ENCODE results near the gene MAOA. TPM values are rescaled to one million over a fixed set of nuclear protein-coding genes. Genes with fewer than 3 reads are reported as not detected.
"Not testable (repeated sequence)": the region's sequence is repeated elsewhere in the genome, so short reads cannot be mapped to it uniquely, and the experiment has no call there.

The MAOA gene
- total RNA-seq, 2 donors from 2014 or later: 0.66 to 3.8 TPM

GRCh38 chrX:43693602-43694406 is 37.7 kb downstream of the MAOA start:
- DNase-seq (ENCODE audit: low spot score in 2 of 2) (no peak), ATAC-seq (no peak)
- Mint-ChIP-seq H3K27ac (no peak overlapping the region), H3K36me3 (no peaks in the 10 kb centered on the region), H3K9me3 (no peaks in the 10 kb centered on the region)

GRCh38 chrX:43699475-43699874 is 43.4 kb downstream of the MAOA start:
- no peak overlapping the region for H3K27ac Mint-ChIP-seq
- ATAC-seq (no peak), DNase-seq (ENCODE audit: low spot score in 2 of 2) (no peak)
- H3K9me3 Mint-ChIP-seq: no peaks in the 10 kb centered on the region
- no peaks in the 10 kb centered on the region for H3K36me3 Mint-ChIP-seq

GRCh38 chrX:43702079-43702524 is 46.0 kb downstream of the MAOA start:
- Mint-ChIP-seq H3K36me3 (no peaks in the 10 kb centered on the region), H3K9me3 (no peaks in the 10 kb centered on the region), H3K27ac (no peak overlapping the region)
- DNase-seq (ENCODE audit: low spot score in 2 of 2) (no peak), ATAC-seq (no peak)

- Mint-ChIP-seq H3K9me3 (no peaks in the 10 kb centered on the region), H3K36me3 (no peaks in the 10 kb centered on the region), H3K27ac (no peak overlapping the region)
- DNase-seq (ENCODE audit: low spot score in 2 of 2) (no peak), ATAC-seq (no peak)
Measured at GRCh38 chrX:43702660-43703059, 46.6 kb downstream of the MAOA start.

- H3K36me3 Mint-ChIP-seq: no peaks in the 10 kb centered on the region
- no peaks in the 10 kb centered on the region for H3K9me3 Mint-ChIP-seq
- ATAC-seq: no peak
- no peak overlapping the region for H3K27ac Mint-ChIP-seq
- DNase-seq (ENCODE audit: low spot score in 2 of 2): no peak
Measured at GRCh38 chrX:43703211-43703791, 47.2 kb downstream of the MAOA start.

- ATAC-seq (no peak), DNase-seq (ENCODE audit: low spot score in 2 of 2) (no peak)
- Mint-ChIP-seq H3K27ac (no peak overlapping the region), H3K9me3 (no peaks in the 10 kb centered on the region), H3K36me3 (no peaks in the 10 kb centered on the region)
Measured at GRCh38 chrX:43706786-43707370, 50.8 kb downstream of the MAOA start.

- no peak overlapping the region for H3K27ac Mint-ChIP-seq
- ATAC-seq: no peak
Measured at GRCh38 chrX:43707812-43708548, 51.9 kb downstream of the MAOA start.

GRCh38 chrX:43716144-43716543 is 60.0 kb downstream of the MAOA start:
- Mint-ChIP-seq H3K9me3 (no peaks in the 10 kb centered on the region), H3K36me3 (no peaks in the 10 kb centered on the region), H3K27ac (no peak overlapping the region)
- DNase-seq (ENCODE audit: low spot score in 2 of 2) (no peak), ATAC-seq (no peak)

More at GRCh38 chrX:43707812-43708548, 51.9 kb downstream of the MAOA start:
- Mint-ChIP-seq H3K9me3 (no peaks in the 10 kb centered on the region), H3K36me3 (no peaks in the 10 kb centered on the region)
- DNase-seq (ENCODE audit: low spot score in 2 of 2): no peak

GRCh38 chrX:43716696-43717095 is 60.6 kb downstream of the MAOA start:
- no peak for DNase-seq (ENCODE audit: low spot score in 2 of 2)
- H3K27ac Mint-ChIP-seq: no peak overlapping the region
- H3K36me3 Mint-ChIP-seq: no peaks in the 10 kb centered on the region
- ATAC-seq: no peak
- H3K9me3 Mint-ChIP-seq: no peaks in the 10 kb centered on the region

- Mint-ChIP-seq H3K36me3 (no peaks in the 10 kb centered on the region), H3K27ac (no peak overlapping the region), H3K9me3 (no peaks in the 10 kb centered on the region)
- ATAC-seq (no peak), DNase-seq (ENCODE audit: low spot score in 2 of 2) (no peak)
Measured at GRCh38 chrX:43717161-43717560, 61.1 kb downstream of the MAOA start.

- Mint-ChIP-seq H3K9me3 (no peaks in the 10 kb centered on the region), H3K27ac (no peak overlapping the region), H3K36me3 (no peaks in the 10 kb centered on the region)
- no peak for DNase-seq (ENCODE audit: low spot score in 2 of 2)
- ATAC-seq: no peak
Measured at GRCh38 chrX:43718081-43718480, 62.0 kb downstream of the MAOA start.

- no peak overlapping the region for H3K27ac Mint-ChIP-seq
- ATAC-seq (no peak), DNase-seq (ENCODE audit: low spot score in 2 of 2) (no peak)
- no peaks in the 10 kb centered on the region for H3K36me3 Mint-ChIP-seq
- H3K9me3 Mint-ChIP-seq: no peaks in the 10 kb centered on the region
Measured at GRCh38 chrX:43718546-43718945, 62.4 kb downstream of the MAOA start.

- no peak for DNase-seq (ENCODE audit: low spot score in 2 of 2)
- H3K36me3 Mint-ChIP-seq: no peaks in the 10 kb centered on the region
- ATAC-seq: no peak
- H3K9me3 Mint-ChIP-seq: no peaks in the 10 kb centered on the region
- H3K27ac Mint-ChIP-seq: no peak overlapping the region
Measured at GRCh38 chrX:43718956-43719355, 62.9 kb downstream of the MAOA start.

GRCh38 chrX:43720082-43720481 is 64.0 kb downstream of the MAOA start:
- Mint-ChIP-seq H3K9me3 (no peaks in the 10 kb centered on the region), H3K27ac (no peak overlapping the region), H3K36me3 (no peaks in the 10 kb centered on the region)
- ATAC-seq: no peak
- no peak for DNase-seq (ENCODE audit: low spot score in 2 of 2)

- Mint-ChIP-seq H3K27ac (no peak overlapping the region), H3K36me3 (no peaks in the 10 kb centered on the region), H3K9me3 (no peaks in the 10 kb centered on the region)
- DNase-seq (ENCODE audit: low spot score in 2 of 2): no peak
- no peak for ATAC-seq
Measured at GRCh38 chrX:43720961-43721360, 64.9 kb downstream of the MAOA start.

- not testable (repeated sequence) for H3K27ac Mint-ChIP-seq; H3K36me3 Mint-ChIP-seq; ATAC-seq; H3K9me3 Mint-ChIP-seq; DNase-seq (ENCODE audit: low spot score in 2 of 2)
Measured at GRCh38 chrX:43725227-43725626, 69.1 kb downstream of the MAOA start.

- H3K27ac Mint-ChIP-seq; ATAC-seq; DNase-seq (ENCODE audit: low spot score in 2 of 2); H3K36me3 Mint-ChIP-seq; H3K9me3 Mint-ChIP-seq: not testable (repeated sequence)
Measured at GRCh38 chrX:43727254-43727653, 71.2 kb downstream of the MAOA start.

Measured in activated naive CD4-positive, alpha-beta T cell treated with anti-CD3 and anti-CD28 coated beads, Interleukin-2, amount 50 U/mL, for 72 hours (primary cell).